Chondrocyte (in vitro differentiated cells): ENCODE data around the gene FANCM. TPM values are rescaled to one million over a fixed set of nuclear protein-coding genes. Genes with fewer than 3 reads are reported as not detected.

Source experiments
- DNase-seq: peaks from one replicate; pipeline ENCODE4 v3.0.0; 2021; ENCODE audit warnings: mixed read lengths, low spot score
- H3K27ac Mint-ChIP-seq: one replicate; pipeline ENCODE4 v1.8.0; 2021; ENCODE audit warnings: mild to moderate bottlenecking, moderate library complexity, mixed read lengths; ENCODE audit not compliant: unreplicated experiment
- H3K27me3 Mint-ChIP-seq: 2 replicates; pipeline ENCODE4 v1.8.0; 2021; ENCODE audit warnings: low read depth, mixed read lengths
- H3K36me3 Mint-ChIP-seq: 2 replicates; pipeline ENCODE4 v1.8.0; 2021; ENCODE audit warnings: low read depth, mixed read lengths
- H3K4me1 Mint-ChIP-seq: 2 replicates; pipeline ENCODE4 v1.8.0; 2021; ENCODE audit warnings: low read depth, mild to moderate bottlenecking, mixed read lengths
- H3K4me3 Mint-ChIP-seq: one replicate; pipeline ENCODE4 v1.8.0; 2021; ENCODE audit warnings: mild to moderate bottlenecking, moderate library complexity, mixed read lengths; ENCODE audit not compliant: unreplicated experiment
- H3K9me3 Mint-ChIP-seq: 2 replicates; pipeline ENCODE4 v1.8.0; 2021; ENCODE audit warnings: low read depth, mixed read lengths
- CTCF ChIP-seq: fragments of 200-600 bp; sonication (generic); IDR thresholded peaks from 2 replicates; pipeline ENCODE4 v1.5.0; 2021; ENCODE audit warnings: antibody characterized with exemption, mild to moderate bottlenecking, moderate library complexity
- total RNA-seq: library from RNA; stranded (reverse); gene quantifications from 3 replicates; pipeline ENCODE4 v1.2.1, GENCODE V29; 2021

The FANCM gene
- total RNA-seq, 1 donor from 2014 or later, result 4.0 TPM

GRCh38 chr14:45133683-45134050 lies 2.1 kb upstream of the FANCM start:
- Mint-ChIP-seq H3K36me3 (peaks cover 1% of the 10 kb centered on the region), H3K27me3 (no peaks in the 10 kb centered on the region), H3K9me3 (no peaks in the 10 kb centered on the region), H3K27ac (peak overlapping the region; percentile 99), H3K4me1 (peaks cover 59% of the 10 kb centered on the region), H3K4me3 (peak overlapping the region; percentile 100)
- TF ChIP-seq CTCF, result no peak
- no peak for DNase-seq

- Mint-ChIP-seq H3K27me3 (no peaks in the 10 kb centered on the region), H3K27ac (peak within 1 kb of the TSS; percentile 99), H3K36me3 (peaks cover 1% of the 10 kb centered on the region), H3K4me3 (peak within 1 kb of the TSS; percentile 100), H3K9me3 (no peaks in the 10 kb centered on the region), H3K4me1 (peaks cover 57% of the 10 kb centered on the region)
- peak; percentile 64 for TF ChIP-seq CTCF
- DNase-seq, result peak; percentile 98
These were observed 1.4 kb upstream of the FANCM start, which contains the start of gene FKBP3 for GRCh38 chr14:45134051-45134958. FKBP3 (minus strand) TSS chr14:45134481; CDS start chr14:45134456, 25 bp downstream.

GRCh38 chr14:45135156-45135555 lies 574 bp upstream of the FANCM start:
- H3K36me3 Mint-ChIP-seq, result peaks cover 1% of the 10 kb centered on the region
- no peaks in the 10 kb centered on the region for H3K27me3 Mint-ChIP-seq
- peak overlapping the region; percentile 100 for H3K4me3 Mint-ChIP-seq
- DNase-seq, result no peak
- H3K27ac Mint-ChIP-seq, result peak overlapping the region; percentile 99
- H3K9me3 Mint-ChIP-seq, result no peaks in the 10 kb centered on the region
- TF ChIP-seq CTCF, result no peak
- H3K4me1 Mint-ChIP-seq, result peaks cover 52% of the 10 kb centered on the region

GRCh38 chr14:45136399-45136798 lies 669 bp downstream of the FANCM start:
- peaks cover 46% of the 10 kb centered on the region for H3K4me1 Mint-ChIP-seq
- H3K27me3 Mint-ChIP-seq, result no peaks in the 10 kb centered on the region

More at GRCh38 chr14:45136399-45136798, 669 bp downstream of the FANCM start:
- peak overlapping the region; percentile 99 for H3K27ac Mint-ChIP-seq
- no peak for TF ChIP-seq CTCF
- DNase-seq, result no peak
- no peaks in the 10 kb centered on the region for H3K9me3 Mint-ChIP-seq
- peaks cover 1% of the 10 kb centered on the region for H3K36me3 Mint-ChIP-seq
- peak overlapping the region; percentile 100 for H3K4me3 Mint-ChIP-seq
